Rectal smooth muscle tissue (tissue), 1 donor: Measurements from ENCODE around the gene CEP192.
"Not testable (repeated sequence)": the region's sequence is repeated elsewhere in the genome, so short reads cannot be mapped to it uniquely, and the experiment has no call there.

Experiments used
- H3K27ac ChIP-seq: one replicate; pipeline ENCODE4 v1.7.0; 2013; ENCODE audit warnings: low read depth, low read length, inconsistent platforms
- H3K27me3 ChIP-seq: one replicate; pipeline ENCODE4 v1.7.0; 2013; ENCODE audit warnings: low read length; ENCODE audit not compliant: control insufficient read depth, insufficient read depth
- H3K36me3 ChIP-seq: one replicate; pipeline ENCODE4 v1.7.0; 2013; ENCODE audit warnings: low read length; ENCODE audit not compliant: control insufficient read depth, insufficient read depth
- H3K4me1 ChIP-seq: one replicate; pipeline ENCODE4 v1.7.0; 2013; ENCODE audit warnings: low read length; ENCODE audit not compliant: control insufficient read depth, insufficient read depth
- H3K4me3 ChIP-seq: one replicate; pipeline ENCODE4 v1.7.0; 2013; ENCODE audit warnings: low read length
- H3K9ac ChIP-seq: one replicate; pipeline ENCODE4 v1.7.0; 2013; ENCODE audit warnings: low read length

Gene CEP192

DNA sequence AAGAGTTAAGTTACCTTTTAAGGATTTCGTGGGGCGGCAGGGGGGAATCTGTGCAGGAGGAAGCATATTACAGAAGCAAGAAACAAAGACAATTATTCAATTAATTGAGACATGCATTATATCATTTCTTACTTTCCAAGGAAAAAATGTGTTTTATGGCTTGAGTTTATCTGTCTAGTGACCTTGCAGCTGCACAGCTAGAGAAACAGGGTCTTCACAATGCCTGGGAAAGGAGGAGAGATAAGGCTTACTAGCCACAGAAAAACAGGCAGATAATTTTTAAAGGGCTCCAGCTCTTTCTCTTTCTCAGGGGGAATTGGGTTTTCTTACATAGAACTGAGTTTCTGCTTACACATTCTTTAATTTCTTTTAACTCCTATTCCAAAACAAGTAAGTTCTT is 6.2 kb downstream of the CEP192 start:
- H3K9ac ChIP-seq, H3K4me1 ChIP-seq, H3K27ac ChIP-seq, H3K36me3 ChIP-seq, H3K27me3 ChIP-seq, H3K4me3 ChIP-seq: not testable (repeated sequence)

DNA sequence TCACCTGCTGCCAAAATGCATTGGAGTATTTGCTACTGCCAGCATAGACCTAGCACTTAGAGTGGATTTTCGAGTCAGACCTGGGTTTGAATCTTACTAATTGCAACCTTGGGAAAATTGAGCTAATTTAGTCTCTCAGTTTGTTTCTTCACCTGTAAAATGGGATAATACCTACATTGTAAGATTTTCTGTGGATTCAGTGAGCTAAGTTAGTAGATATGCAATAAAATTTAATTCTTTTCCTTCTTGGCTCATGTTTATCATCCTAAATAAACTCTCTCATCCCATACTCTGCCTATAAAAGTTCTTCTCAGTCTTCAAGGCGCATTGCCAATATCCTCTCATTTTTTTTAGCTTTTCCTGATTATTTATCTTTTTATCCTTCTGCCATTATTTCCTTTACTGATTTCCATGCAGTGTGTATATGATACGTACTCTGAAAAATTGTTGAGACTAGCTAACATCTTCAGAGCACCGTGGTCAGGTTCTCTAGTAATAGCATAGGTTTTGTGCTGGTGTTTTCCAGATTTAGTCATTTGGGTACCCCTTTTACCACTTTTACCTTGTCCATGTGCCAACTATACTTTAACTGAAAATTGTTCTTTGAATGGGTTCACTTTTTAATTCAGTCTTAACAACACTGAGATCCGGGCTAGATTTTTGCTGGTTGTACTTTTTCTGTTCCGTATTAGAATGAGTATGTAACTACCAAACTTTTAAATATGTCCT is 7.3 kb downstream of the CEP192 start:
- H3K4me1 ChIP-seq = no peaks in the 10 kb centered on the region
- no peak overlapping the region for H3K9ac ChIP-seq
- H3K36me3 ChIP-seq = no peaks in the 10 kb centered on the region

DNA sequence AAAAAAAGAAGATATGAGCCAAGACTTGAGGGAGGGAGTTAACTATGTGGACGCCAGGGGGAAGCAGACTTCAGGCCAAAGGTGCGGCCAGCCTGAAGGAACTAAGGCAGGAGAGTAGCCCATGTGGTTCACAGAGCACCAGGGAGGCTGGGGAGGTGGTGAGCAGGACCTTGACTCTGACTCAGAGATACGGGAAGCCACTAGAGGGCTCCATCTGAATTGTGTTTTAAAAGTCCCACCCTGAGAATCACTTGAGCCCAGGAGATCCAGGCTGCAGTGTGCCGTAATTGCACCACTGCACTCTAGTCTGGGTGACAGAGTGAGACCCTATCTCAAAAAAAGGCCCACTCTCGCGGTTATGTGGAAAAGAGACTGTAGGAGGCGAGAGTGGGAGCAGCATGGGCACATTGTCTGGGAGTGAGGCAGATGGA is 12.3 kb downstream of the CEP192 start:
- peaks cover 4% of the 10 kb centered on the region for H3K36me3 ChIP-seq

More for the DNA sequence above, 7.3 kb downstream of the CEP192 start:
- no peak overlapping the region for H3K27ac ChIP-seq
- no peak overlapping the region for H3K4me3 ChIP-seq
- H3K27me3 ChIP-seq = no peaks in the 10 kb centered on the region

DNA sequence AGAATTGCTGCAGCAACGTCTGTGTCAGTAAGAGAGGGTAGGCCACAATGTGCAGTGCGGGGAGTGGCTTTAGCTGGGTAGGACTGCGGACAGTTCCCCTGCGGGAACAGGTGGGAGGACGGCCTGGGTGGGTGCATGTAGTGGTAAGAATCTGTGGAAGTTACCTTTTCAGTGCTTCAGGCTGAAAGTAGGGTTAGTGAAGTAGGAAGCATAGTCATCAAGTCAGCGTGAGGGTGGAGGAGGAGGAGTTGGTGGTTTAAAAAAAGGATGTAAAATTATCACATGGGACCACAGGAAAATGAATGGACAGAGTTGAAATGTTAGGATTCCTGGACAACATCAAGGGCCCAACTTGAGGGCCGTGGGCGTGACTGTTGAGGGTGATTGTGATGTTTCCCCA is 13.2 kb downstream of the CEP192 start:
- no peak overlapping the region for H3K27ac ChIP-seq
- no peaks in the 10 kb centered on the region for H3K27me3 ChIP-seq
- H3K9ac ChIP-seq = no peak overlapping the region
- peaks cover 10% of the 10 kb centered on the region for H3K36me3 ChIP-seq
- H3K4me3 ChIP-seq = no peak overlapping the region
- no peaks in the 10 kb centered on the region for H3K4me1 ChIP-seq

More for the DNA sequence above, 12.3 kb downstream of the CEP192 start:
- Histone ChIP-seq H3K27ac (no peak overlapping the region), H3K4me3 (no peak overlapping the region), H3K9ac (no peak overlapping the region), H3K27me3 (no peaks in the 10 kb centered on the region), H3K4me1 (no peaks in the 10 kb centered on the region)

DNA sequence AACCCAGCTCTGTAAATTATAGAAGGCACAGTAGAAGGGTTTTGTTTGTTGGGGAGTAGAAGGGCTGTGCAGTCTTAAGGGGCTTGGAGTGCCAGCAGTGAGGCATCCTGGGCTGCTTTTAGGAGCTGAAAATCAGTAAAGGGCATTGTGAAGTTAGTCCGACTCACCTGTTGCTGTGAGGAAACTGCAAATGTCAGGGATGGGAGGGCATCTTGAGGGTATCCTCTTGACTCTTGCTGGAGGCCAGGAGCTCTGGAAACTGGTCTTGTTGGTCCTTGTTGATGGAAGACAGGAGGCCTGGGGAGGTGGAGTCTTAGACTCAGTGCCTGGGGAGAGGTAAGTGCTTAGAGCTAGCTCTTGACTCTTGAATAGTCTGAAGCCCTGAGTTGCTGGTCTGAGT is 14.1 kb downstream of the CEP192 start:
- H3K27me3 ChIP-seq = no peaks in the 10 kb centered on the region
- no peak overlapping the region for H3K9ac ChIP-seq
- no peak overlapping the region for H3K27ac ChIP-seq
- peaks cover 10% of the 10 kb centered on the region for H3K36me3 ChIP-seq
- no peaks in the 10 kb centered on the region for H3K4me1 ChIP-seq
- H3K4me3 ChIP-seq = no peak overlapping the region

DNA sequence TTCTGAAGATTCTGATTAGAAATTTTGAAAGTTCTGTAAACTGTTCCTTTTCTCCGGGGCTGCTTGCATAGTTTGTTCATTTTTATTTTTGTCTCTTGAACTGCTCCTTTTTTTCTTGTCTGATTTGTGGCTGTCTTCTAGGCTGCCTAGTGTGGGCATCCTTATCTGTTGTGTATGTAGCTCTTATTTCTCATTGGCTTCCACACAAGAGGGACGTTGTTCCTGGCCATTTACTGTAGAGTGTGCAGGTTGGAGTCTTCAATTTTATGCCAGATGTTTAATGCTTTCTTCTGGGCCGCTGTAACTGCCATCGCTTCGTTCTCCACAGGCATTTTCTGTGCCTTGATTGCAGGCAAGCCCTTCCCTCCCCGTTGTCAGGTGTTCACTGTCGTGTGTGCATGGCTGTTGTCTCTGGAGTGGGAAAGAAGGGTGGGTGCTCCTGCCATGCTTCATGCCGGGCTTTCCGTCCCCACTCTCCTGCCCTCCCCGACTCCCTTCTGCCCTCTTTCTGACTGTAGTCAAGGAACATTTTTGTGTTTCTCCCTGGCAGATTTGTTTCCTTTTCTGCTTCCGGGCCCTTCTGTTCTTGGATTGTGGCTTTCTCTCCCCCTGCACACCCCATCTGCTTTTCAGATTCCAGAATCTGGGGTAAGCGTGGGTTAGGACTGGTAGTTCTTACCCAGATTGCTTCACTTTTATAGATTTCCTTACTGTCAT is 15.5 kb downstream of the CEP192 start:
- no peak overlapping the region for H3K27ac ChIP-seq
- no peaks in the 10 kb centered on the region for H3K4me1 ChIP-seq
- no peak overlapping the region for H3K4me3 ChIP-seq
- H3K27me3 ChIP-seq = no peaks in the 10 kb centered on the region
- H3K9ac ChIP-seq = no peak overlapping the region
- peaks cover 10% of the 10 kb centered on the region for H3K36me3 ChIP-seq

DNA sequence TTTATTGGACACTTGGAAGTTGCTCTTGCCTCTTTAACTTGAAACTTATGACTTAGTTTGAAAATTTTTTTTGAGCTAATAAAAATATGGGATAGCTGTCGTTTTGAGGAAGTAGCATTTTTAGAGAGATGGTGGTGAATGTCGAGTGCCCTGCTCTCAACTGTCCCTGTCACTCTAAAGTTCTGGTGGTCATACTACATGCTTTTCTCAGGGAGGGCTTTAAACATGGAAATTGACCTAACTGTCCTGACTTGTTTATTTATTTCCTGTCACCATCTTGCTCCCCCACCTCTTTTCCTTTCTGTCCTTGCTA is 16.0 kb downstream of the CEP192 start:
- Histone ChIP-seq H3K4me3 (no peak overlapping the region), H3K4me1 (no peaks in the 10 kb centered on the region), H3K9ac (no peak overlapping the region), H3K27me3 (no peaks in the 10 kb centered on the region), H3K27ac (no peak overlapping the region), H3K36me3 (peaks cover 10% of the 10 kb centered on the region)

DNA sequence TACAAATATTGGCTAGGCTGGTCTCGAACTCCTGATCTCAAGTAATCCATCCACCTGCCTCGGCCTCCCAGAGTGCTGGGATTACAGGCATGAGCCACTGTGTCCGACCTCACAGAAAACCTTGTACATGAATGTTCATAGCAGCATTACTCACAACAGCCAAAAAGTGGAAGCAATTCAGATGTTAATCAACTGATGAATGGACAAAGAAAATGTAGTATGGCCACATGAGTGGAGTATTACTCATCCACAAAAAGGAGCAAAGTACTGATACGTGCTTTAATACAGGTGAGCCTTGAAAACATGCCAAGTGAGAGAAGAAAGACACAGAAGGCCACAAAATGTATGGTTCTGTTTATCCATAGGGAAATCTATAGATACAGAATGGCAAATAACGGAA is 20.6 kb downstream of the CEP192 start:
- H3K36me3 ChIP-seq = peaks cover 16% of the 10 kb centered on the region
- H3K4me1 ChIP-seq = no peaks in the 10 kb centered on the region
- no peak overlapping the region for H3K9ac ChIP-seq

DNA sequence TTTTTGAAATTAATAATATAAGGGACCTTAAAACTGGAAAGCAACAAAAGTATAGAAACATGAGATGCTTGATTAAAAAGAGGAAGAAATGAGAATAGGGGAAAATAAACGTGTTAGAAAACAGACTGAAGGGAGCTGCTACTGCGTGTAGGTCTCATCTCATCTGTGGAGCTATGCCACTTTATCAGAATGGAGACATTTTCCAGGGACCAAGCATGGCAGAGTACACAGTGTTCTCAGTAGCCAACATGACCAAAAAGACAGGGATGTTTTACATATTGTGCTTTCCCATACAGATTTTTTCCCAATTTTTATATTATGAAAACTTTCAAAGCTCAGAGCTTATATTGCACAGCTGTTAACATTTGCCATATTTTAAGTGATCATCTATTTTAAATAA is 23.1 kb downstream of the CEP192 start:
- no peaks in the 10 kb centered on the region for H3K27me3 ChIP-seq
- no peak overlapping the region for H3K4me3 ChIP-seq
- no peak overlapping the region for H3K9ac ChIP-seq
- H3K36me3 ChIP-seq = peaks cover 10% of the 10 kb centered on the region
- no peak overlapping the region for H3K27ac ChIP-seq
- H3K4me1 ChIP-seq = no peaks in the 10 kb centered on the region

More for the DNA sequence above, 20.6 kb downstream of the CEP192 start:
- H3K27me3 ChIP-seq = no peaks in the 10 kb centered on the region
- H3K27ac ChIP-seq = no peak overlapping the region
- no peak overlapping the region for H3K4me3 ChIP-seq

DNA sequence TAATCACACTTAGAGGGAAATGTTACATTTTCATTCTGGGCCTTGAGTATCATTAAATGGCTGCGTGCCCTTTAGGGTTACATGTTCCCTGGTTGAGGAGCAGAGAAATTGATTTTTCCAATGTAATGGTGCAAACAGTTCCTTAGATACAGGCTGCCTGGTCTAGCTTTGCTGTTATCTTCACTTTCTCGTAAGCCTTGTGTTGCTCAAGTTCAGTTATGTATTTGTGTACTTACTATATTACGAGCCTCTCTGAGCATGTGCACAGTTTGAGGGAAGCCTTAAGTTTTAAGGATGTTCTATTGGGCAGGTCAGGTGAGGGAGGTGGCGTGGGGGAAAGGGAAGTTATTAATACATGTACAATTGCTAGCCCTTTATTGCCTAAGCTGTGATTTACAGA is 23.7 kb downstream of the CEP192 start:
- Histone ChIP-seq H3K27me3 (no peaks in the 10 kb centered on the region), H3K4me1 (no peaks in the 10 kb centered on the region), H3K9ac (no peak overlapping the region), H3K27ac (no peak overlapping the region), H3K36me3 (peaks cover 10% of the 10 kb centered on the region), H3K4me3 (no peak overlapping the region)

DNA sequence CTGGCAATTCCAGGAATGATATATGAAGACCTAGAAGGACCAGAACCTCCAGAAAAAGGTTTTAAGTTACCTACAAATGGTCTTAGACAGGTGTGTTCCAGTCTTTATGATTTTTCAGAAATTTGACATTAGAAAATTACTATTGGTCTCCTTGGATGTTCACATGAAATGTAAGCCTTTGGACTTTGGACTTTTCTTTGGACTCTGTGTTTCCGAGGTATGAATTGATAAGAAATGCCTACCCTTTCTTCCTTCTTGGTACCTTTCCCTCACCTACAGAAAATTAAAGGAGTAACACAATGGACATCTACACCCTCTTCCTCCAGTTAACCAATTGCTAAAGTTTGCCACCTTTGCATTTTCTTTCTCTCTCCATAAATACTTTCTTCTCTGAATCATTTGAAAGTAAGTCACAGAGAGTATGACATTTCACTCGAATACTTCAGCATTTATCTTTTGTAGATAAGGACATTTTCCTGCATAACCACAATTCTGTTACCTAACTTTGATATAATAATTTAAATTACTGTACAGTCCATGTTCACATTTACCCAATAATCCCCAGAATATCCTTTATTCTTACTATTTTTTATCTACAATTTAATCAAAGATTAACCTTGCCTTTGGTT is 26.2 kb downstream of the CEP192 start:
- Histone ChIP-seq H3K27me3 (no peaks in the 10 kb centered on the region), H3K9ac (no peak overlapping the region), H3K36me3 (peaks cover 10% of the 10 kb centered on the region), H3K27ac (no peak overlapping the region), H3K4me3 (no peak overlapping the region), H3K4me1 (no peaks in the 10 kb centered on the region)

DNA sequence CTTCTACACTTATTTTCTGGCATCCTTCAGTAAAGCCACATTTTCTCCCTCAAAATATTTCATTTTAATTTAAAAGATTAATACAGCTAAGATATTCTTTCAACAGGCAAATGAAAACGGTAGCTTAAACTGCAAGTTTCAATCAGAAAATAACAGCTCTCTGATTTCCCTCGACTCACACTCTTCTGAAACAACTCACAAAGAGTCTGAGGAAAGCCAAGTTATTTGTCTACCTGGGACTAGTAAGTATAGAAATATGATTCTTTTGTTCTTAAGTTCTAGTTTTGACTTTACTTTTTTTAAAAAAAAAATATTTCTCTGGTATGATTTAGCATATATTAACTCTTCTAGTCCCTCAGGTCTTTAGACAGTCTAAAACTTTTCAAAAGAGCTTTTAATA is 27.2 kb downstream of the CEP192 start:
- H3K9ac ChIP-seq = no peak overlapping the region
- H3K4me1 ChIP-seq = no peaks in the 10 kb centered on the region
- H3K27ac ChIP-seq = no peak overlapping the region
- no peak overlapping the region for H3K4me3 ChIP-seq
- H3K36me3 ChIP-seq = peaks cover 11% of the 10 kb centered on the region
- H3K27me3 ChIP-seq = no peaks in the 10 kb centered on the region
